HEK293 (cell line): ENCODE results near the gene SCLT1.

ENCODE experiments used
- CTCF ChIP-seq: fragments of 450-650 bp; formaldehyde crosslinking; IDR thresholded peaks from 2 replicates; pipeline ENCODE4 v1.5.1; 2016; ENCODE audit warnings: missing biosample characterization, missing genetic modification characterization
- KLF17 ChIP-seq: fragments of 450-650 bp; formaldehyde crosslinking; IDR thresholded peaks from 2 replicates; pipeline ENCODE4 v1.5.1; 2016; ENCODE audit warnings: missing biosample characterization, missing genetic modification characterization
- MEIS1 ChIP-seq: sonication (generic); formaldehyde crosslinking; IDR thresholded peaks from 2 replicates; pipeline ENCODE4 v1.8.1; 2022; ENCODE audit warnings: missing genetic modification reagents, mild to moderate bottlenecking, borderline replicate concordance
- SP2 ChIP-seq: fragments of 450-650 bp; formaldehyde crosslinking; IDR thresholded peaks from 2 replicates; pipeline ENCODE4 v1.5.1; 2016; ENCODE audit warnings: missing biosample characterization, missing genetic modification characterization
- ZBTB17 ChIP-seq: fragments of 450-650 bp; formaldehyde crosslinking; IDR thresholded peaks from 2 replicates; pipeline ENCODE4 v1.5.1; 2016; ENCODE audit warnings: missing biosample characterization, missing genetic modification characterization
- ZNF768 ChIP-seq: fragments of 450-650 bp; formaldehyde crosslinking; IDR thresholded peaks from 2 replicates; pipeline ENCODE4 v1.5.1; 2018; ENCODE audit warnings: missing biosample characterization, mild to moderate bottlenecking, missing genetic modification characterization

- no peak for TF ChIP-seq ZBTB17 (tag by site-specific recombination)
- no peak for TF ChIP-seq KLF17 (tag by site-specific recombination)
- no peak for TF ChIP-seq SP2
- TF ChIP-seq ZNF768 (tag by site-specific recombination), result no peak
- no peak for TF ChIP-seq MEIS1 (CRISPR knock-in tag)
- TF ChIP-seq CTCF, result no peak
Measured at GRCh38 chr4:128986019-128986418, 107.3 kb downstream of the SCLT1 start.
